NCI-H2196 (cell line): ENCODE data around the gene LGALS9C.
"Not testable (repeated sequence)": the region's sequence is repeated elsewhere in the genome, so short reads cannot be mapped to it uniquely, and the experiment has no call there.

ENCODE experiments used
- DNase-seq: peaks from one replicate; lab custom pipeline; 2025; ENCODE audit not compliant: unreplicated experiment; lab: John Stamatoyannopoulos, UW

Gene LGALS9C

GRCh38 chr17:18476508-18477308 is at the start of gene LGALS9C:
Gene LGALS9C, plus strand, starts transcription at chr17:18476789. Its CDS starts 66 bp downstream, at chr17:18476855.
- peak; percentile 26 for DNase-seq

DNA sequence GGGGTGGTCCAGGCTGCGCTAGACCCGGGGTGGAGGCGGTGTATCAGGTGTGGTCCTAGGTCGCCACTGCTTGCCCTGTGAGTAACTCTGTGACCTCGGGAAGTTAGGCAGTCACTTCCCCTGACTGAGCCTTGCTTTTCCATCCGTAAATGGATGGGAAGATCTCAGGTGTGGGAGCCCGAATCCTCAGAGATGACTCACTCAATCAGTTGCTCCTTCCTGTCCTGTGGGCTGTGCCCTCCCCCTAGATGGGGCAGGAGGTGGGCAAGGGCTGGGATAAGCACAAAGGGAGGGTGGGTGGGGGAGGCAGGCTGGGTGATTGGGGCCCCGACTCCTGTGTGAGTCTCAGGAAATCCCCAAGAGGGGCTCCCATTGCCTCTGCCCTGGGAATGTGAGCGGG is 44.4 kb upstream of the LGALS9C start:
- not testable (repeated sequence) for DNase-seq

DNA sequence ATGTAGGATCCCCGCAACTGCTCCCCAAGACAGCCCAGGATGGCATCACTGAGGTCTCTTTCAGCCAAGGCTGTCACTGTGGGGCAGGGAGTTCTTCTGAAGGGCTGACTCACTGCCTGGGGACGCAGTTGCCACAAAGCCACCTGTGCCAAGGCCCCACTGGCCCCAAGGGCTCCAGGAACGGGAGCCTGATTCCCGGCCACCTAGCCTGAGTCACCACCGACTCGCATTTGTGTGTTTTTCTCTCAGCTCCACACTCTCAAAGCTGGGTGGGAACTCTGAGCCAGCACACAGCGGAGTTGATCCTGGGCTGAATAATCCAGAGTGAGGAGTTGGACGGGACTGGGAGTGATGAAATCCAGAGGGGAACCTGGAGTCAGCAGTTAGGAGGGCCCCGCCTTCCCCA is 37.1 kb upstream of the LGALS9C start:
- not testable (repeated sequence) for DNase-seq

- not testable (repeated sequence) for DNase-seq
These were observed 34.5 kb upstream of the LGALS9C start for GRCh38 chr17:18442093-18442492.

- DNase-seq: not testable (repeated sequence)
These were observed 34.1 kb upstream of the LGALS9C start for GRCh38 chr17:18442532-18442931.

DNA sequence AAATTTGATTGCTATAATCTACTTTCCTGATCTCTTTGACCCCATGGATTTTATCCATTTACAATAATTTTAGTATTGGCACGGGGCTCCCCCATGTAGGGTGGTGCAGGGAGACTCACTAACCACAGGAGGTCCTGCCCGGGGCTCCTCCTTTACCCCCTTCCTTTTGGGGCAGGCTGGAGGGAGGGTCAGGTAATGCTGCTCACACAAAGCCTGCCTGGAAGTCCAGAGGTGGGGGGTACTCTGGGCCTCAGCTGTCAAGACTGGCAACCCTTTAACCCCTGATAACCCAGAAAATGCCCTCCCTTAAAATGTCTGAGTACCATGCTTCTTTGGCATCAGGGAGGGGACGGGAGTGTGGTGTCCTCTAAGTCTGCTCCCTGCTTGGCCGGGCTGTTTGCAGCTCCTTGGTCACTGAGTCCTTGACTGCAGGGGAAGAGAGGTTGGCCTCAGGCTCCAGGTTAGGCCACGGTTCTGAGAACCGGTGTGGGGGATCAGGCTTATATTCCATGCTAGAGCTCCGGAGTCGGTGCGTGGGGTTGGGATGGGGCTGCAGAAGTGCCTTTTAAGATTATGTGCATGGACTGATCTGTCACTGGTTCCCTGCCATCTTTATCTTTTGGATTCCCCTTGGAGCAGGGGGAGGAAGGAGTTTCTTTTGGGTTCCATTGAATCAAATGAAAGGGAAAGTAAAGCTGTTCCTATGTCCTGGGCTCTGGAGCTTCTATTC is 28.9 kb upstream of the LGALS9C start:
- DNase-seq: not testable (repeated sequence)

DNA sequence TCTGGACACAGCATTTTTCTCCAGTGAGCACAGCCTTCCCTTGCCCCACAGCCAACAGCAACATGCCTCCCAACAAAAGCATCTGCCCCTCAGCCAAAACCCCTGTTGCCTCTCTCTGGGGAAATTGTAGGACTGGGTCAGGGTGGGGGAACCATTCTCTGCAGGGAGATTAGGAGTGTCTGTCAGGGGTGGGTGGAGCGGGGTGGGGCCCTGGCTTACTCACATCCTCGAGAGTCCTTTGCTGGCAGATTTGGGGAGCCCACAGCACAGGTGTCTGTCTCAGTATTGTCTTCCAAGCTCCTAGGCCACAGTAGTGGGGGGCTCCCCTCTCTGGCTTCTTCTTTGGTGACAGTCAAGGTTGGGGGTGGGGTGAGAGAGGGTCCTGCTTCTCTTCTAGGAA is 28.3 kb upstream of the LGALS9C start:
- DNase-seq: not testable (repeated sequence)

DNA sequence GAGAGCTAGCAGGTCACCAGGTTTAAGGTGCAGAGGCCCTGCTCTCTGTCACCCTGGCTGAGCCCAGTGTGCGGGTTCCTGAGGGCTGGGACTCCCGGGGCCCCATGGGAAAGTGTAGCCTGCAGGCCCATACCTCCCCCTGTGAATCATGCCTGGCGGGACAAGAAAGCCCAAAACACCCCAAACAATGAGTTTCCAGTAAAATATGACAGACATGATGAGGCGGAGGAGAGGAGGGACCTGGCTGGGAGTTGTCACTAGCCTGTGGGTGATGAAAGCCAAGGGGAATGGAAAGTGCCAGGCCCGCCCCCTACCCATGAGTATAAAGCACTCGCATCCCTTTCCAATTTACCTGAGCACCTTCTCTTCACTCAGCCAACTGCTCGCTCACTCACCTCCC is 26.8 kb upstream of the LGALS9C start:
- DNase-seq: not testable (repeated sequence)

DNA sequence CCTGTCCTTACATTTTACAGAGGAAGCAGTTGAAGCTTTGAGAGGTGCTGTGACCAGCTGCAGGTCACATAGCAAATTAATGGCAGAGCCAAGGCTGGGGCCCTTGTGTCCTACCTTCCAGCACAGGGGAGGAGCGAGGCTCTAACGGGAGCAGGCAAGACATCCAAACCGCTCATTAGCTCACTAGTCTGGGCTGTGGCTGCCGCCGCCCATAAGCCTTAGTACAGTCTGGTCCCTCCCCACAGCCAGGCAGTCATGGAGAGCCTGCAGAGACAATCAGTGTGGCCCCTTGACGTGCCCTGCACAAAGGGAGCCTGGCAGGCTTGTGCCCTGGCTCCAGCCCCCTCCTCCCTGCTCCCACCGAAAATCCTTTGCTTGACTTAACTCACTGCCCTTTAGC is 25.6 kb upstream of the LGALS9C start:
- DNase-seq: not testable (repeated sequence)

DNA sequence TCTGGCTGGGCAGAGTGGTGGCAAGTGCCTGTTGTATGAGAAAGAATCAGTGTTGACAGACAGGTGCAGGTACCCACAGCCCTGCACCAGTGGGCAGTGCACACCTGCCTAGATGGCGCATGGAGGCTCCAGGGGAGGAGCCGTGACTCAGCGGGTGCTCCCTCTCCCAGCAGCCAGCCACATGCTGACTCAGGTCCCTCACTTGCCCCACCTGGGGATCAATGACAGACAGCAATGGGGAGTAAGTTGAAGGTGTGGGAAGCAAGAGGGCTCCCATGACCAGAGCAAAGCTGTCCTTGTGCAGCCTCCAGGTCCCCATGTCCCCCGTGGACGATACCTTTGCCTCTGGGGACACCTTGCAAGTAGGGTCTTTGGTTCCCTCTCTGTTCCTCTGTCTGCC is 24.6 kb upstream of the LGALS9C start:
- not testable (repeated sequence) for DNase-seq

- DNase-seq: not testable (repeated sequence)
These were observed 17.6 kb upstream of the LGALS9C start for GRCh38 chr17:18459035-18459434.

GRCh38 chr17:18463831-18464502 is 12.6 kb upstream of the LGALS9C start:
- DNase-seq: not testable (repeated sequence)

DNA sequence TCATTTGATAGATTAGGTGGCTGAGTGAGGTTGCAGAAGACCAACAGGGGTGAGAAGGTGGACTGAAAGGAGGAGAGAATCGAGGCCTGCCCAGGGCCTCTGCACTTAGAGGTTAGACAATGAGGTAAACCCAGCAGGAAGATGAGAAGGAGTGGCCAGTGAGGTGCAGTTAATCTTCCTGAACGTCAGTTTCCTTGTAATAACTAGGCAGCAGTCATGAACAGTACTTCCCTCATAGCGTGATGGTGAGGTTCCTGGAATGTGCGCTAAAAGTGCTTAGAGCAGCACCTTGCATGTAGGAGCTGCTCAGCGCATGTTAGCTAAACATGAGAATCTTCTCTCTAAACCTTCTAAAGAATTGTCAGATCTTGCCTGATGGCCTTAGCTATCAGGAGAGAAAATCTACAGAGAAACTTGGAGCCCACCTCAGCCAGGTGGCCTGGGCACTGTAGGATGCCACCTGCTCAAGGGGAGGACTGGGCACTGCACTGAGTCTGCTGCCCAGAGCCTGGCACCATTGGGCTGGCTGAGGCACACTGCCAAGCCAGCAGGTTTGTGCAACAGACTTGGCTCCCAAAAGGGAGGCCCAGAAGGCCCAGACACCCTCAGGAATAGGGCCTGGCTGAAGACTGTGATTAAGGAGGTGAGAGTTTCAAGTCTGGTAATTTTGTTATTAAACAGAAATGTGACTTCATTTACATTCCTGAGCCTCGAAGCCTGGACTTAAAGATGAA is 10.2 kb upstream of the LGALS9C start:
- not testable (repeated sequence) for DNase-seq

- DNase-seq: not testable (repeated sequence)
These were observed 9.6 kb upstream of the LGALS9C start for GRCh38 chr17:18467001-18467400.

DNA sequence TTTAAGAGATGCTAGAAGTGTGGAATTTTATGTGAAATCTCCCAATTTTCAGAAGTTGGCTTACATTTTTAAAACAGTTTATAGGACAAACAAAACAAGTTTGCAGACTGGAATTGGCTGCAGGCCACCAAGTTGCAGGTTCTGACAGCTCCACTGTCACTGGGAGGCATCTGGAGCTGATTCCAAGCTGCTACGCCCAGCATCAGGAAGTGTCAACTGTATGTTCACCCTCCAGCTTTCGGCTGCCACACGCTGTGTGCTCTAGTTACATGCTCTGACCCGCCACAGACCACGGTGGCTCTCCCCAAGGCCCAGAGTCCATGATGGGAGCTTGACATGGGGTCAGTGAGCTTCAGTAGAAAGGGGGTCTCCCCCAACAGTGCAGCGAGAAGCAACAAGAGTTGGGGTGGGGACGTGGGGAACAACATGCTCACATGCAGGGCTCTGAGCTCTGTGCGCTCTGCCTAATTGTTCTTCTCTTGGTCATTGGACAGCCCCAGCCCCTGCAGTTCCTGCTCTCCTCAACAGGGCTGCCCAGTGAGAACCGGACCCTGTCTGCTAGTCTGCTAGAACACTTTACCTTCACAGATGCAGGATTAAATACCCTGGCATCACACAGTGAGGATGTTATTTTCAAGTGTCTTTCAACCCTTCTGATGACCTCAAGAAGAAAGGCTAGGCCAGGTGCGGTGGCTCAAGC is 8.0 kb upstream of the LGALS9C start:
- DNase-seq: not testable (repeated sequence)

DNA sequence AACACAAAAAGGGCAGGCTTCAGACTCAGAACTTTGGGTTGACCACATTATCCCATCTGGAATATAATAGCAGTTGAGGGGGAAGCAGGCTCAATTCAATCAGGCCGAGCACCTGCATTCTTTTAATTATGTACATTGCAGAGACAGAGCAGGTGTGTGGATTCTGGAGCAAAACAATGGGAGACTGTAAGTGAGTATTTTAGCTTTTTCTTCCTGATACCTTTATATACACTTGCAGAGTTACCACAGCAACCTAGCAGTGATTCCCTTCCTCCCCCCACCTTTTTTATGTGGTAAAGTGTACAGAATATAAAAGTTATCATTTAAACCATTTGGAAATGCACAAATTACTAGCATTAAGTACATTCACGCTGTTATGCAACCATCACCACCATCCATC is 6.8 kb upstream of the LGALS9C start:
- DNase-seq: not testable (repeated sequence)

- not testable (repeated sequence) for DNase-seq
These were observed 6.2 kb upstream of the LGALS9C start for GRCh38 chr17:18470345-18470930.

- DNase-seq: not testable (repeated sequence)
These were observed 2.6 kb upstream of the LGALS9C start for GRCh38 chr17:18473967-18474366.

DNA sequence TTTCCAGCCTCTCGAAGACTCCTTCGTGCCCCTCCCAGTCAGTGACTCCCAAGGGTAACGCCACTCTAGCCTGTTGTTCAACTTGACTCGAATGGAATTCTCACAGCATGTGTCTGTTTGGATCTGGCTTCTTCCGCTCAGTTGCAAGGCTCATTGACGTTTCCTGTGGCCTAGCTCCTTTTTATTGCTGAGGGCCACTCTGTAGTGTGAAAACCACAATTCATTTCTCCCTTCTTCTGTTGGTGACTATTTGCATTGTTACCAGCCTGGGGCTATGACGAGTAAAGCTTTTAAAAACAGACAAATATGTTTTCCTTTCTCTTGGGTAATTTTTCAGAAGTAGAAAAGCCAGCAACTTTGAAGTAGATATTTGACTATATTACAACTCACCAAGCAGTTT is 1.8 kb upstream of the LGALS9C start:
- not testable (repeated sequence) for DNase-seq

DNA sequence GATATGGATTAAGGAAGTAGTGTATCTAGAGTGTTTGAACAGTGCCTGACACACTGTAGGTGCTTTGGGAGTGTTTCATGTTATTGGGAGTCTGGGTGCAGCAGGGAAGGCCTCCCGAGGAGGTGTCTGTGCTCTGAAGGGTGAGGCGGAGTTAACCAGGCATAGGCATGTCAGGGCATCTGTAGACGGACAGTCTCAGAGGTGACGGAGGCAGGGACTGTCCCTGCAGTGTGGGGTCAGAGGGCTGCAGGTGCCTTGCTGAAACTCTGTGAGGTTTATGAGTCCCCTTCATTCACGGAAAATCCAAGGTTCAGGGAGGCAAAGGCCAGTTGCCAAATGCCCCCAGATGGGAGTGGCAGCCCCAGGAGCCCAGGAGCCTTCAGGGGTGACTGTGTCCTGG is 778 bp downstream of the LGALS9C start:
- DNase-seq: not testable (repeated sequence)
